ENCODE results near the gene ARSJ.

- no peak for TF ChIP-seq CTCF (IDR thresholded peaks at IDR 0.05; ENCODE audit: low read length)
- TF ChIP-seq EZH2 (IDR thresholded peaks at IDR 0.05; ENCODE audit: borderline replicate concordance, low read length) = no peak
Observed at GRCh38 chr4:113997206-113997605, 17.8 kb upstream of the ARSJ start.
